ENCODE measurements around the gene LRCH4. TPM values are rescaled to one million over a fixed set of nuclear protein-coding genes. Genes with fewer than 3 reads are reported as not detected.

Gene LRCH4
- total and polyA plus RNA-seq, 2 of the 13 experiments (the other 11 are each of a cell fraction or from before 2014, with no cell fraction given) = 7.0 to 9.3 TPM

DNA sequence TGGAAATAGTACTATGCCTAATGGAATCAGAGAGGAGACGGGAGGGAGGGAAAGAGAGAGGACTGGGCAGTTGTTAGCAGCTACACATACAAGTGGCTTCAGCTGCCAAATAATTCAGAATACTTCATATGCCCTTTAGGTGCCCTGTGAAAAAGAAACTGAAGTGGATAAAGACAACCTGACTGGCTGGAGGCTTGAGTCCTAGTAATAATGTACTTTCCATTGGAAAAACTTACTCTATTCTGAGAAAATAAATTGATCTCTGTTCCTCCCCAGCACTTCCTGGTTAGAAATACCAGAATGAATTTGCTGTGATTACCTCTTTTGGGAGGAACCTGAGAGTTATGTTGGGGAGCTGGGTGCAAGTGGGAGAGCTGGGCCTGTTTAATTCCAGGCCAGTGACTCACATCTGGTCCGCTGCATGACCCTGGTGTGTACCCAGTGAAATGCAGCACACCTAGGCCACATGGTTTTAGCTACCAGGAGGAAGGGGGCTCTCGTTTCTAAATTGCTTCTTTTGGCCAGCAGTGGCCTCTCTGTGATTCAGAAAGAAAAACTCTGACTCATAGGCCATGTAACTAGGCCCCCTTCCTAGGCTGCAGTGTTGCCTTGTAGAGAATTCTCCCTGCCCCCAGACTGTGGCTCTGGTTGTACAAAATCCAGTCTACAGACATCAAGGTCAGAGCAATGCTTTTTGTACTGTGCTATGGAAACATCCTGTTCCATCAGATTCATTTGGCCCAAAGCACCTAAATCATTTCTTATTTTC is 40.4 kb downstream of the LRCH4 start (continued):
- TF ChIP-seq, protein P1, sequence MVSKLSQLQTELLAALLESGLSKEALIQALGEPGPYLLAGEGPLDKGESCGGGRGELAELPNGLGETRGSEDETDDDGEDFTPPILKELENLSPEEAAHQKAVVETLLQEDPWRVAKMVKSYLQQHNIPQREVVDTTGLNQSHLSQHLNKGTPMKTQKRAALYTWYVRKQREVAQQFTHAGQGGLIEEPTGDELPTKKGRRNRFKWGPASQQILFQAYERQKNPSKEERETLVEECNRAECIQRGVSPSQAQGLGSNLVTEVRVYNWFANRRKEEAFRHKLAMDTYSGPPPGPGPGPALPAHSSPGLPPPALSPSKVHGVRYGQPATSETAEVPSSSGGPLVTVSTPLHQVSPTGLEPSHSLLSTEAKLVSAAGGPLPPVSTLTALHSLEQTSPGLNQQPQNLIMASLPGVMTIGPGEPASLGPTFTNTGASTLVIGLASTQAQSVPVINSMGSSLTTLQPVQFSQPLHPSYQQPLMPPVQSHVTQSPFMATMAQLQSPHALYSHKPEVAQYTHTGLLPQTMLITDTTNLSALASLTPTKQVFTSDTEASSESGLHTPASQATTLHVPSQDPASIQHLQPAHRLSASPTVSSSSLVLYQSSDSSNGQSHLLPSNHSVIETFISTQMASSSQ (IDR thresholded peaks at IDR 0.05; ENCODE audit: low read depth) = no peak
- TF ChIP-seq, protein P1 (CRISPR knock-in tag; IDR thresholded peaks at IDR 0.05; ENCODE audit: borderline replicate concordance) = no peak
- TF ChIP-seq, protein P2, sequence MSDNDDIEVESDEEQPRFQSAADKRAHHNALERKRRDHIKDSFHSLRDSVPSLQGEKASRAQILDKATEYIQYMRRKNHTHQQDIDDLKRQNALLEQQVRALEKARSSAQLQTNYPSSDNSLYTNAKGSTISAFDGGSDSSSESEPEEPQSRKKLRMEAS (IDR thresholded peaks at IDR 0.05) = no peak
- TF ChIP-seq, protein P3, sequence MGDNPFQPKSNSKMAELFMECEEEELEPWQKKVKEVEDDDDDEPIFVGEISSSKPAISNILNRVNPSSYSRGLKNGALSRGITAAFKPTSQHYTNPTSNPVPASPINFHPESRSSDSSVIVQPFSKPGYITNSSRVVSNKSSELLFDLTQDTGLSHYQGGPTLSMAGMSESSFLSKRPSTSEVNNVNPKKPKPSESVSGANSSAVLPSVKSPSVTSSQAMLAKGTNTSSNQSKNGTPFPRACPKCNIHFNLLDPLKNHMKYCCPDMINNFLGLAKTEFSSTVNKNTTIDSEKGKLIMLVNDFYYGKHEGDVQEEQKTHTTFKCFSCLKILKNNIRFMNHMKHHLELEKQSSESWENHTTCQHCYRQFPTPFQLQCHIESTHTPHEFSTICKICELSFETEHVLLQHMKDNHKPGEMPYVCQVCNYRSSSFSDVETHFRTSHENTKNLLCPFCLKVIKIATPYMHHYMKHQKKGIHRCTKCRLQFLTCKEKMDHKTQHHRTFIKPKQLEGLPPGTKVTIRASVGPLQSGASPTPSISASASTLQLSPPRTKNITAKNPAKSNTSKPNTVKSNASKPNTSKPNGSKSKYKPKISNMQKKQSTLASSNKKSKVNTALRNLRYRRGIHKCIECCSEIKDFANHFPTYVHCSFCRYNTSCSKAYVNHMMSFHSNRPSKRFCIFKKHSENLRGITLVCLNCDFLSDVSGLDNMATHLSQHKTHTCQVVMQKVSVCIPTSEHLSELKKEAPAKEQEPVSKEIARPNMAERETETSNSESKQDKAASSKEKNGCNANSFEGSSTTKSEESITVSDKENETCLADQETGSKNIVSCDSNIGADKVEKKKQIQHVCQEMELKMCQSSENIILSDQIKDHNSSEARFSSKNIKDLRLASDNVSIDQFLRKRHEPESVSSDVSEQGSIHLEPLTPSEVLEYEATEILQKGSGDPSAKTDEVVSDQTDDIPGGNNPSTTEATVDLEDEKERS (CRISPR knock-in tag; IDR thresholded peaks at IDR 0.05) = no peak
- no peak for TF ChIP-seq YY1 (IDR thresholded peaks at IDR 0.05; ENCODE audit: insufficient read depth, insufficient replicate concordance, low read depth, low read length)
- no peak for TF ChIP-seq ZBTB1 (CRISPR knock-in tag; IDR thresholded peaks at IDR 0.05; ENCODE audit: borderline replicate concordance)
- TF ChIP-seq ZNF317 (CRISPR knock-in tag; IDR thresholded peaks at IDR 0.05) = no peak; the same call in 1 of the 2 replicates
- TF ChIP-seq, protein P4, sequence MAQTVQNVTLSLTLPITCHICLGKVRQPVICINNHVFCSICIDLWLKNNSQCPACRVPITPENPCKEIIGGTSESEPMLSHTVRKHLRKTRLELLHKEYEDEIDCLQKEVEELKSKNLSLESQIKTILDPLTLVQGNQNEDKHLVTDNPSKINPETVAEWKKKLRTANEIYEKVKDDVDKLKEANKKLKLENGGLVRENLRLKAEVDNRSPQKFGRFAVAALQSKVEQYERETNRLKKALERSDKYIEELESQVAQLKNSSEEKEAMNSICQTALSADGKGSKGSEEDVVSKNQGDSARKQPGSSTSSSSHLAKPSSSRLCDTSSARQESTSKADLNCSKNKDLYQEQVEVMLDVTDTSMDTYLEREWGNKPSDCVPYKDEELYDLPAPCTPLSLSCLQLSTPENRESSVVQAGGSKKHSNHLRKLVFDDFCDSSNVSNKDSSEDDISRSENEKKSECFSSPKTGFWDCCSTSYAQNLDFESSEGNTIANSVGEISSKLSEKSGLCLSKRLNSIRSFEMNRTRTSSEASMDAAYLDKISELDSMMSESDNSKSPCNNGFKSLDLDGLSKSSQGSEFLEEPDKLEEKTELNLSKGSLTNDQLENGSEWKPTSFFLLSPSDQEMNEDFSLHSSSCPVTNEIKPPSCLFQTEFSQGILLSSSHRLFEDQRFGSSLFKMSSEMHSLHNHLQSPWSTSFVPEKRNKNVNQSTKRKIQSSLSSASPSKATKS (CRISPR knock-in tag; IDR thresholded peaks at IDR 0.05) = no peak
- no peak for TF ChIP-seq HDAC6 (IDR thresholded peaks at IDR 0.05; ENCODE audit: low read depth, low read length)
- no peak for TF ChIP-seq NPAS2 (CRISPR knock-in tag; IDR thresholded peaks at IDR 0.05; ENCODE audit: borderline replicate concordance)
- TF ChIP-seq, protein P5, sequence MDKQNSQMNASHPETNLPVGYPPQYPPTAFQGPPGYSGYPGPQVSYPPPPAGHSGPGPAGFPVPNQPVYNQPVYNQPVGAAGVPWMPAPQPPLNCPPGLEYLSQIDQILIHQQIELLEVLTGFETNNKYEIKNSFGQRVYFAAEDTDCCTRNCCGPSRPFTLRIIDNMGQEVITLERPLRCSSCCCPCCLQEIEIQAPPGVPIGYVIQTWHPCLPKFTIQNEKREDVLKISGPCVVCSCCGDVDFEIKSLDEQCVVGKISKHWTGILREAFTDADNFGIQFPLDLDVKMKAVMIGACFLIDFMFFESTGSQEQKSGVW (CRISPR knock-in tag; IDR thresholded peaks at IDR 0.05; ENCODE audit: borderline replicate concordance) = no peak
- no peak for TF ChIP-seq GTF2F1 (IDR thresholded peaks at IDR 0.05; ENCODE audit: low read length)
- no peak for TF ChIP-seq NFKB2 (CRISPR knock-in tag; IDR thresholded peaks at IDR 0.05; ENCODE audit: borderline replicate concordance)
- 0 out of 2 replicates have a peak, but pooled peaks have one; percentile 27 for TF ChIP-seq ZC3H13 (CRISPR knock-in tag; IDR thresholded peaks at IDR 0.05)
- peak; percentile 48; the same call in 1 of the 2 replicates for TF ChIP-seq KAT7 (CRISPR knock-in tag; IDR thresholded peaks at IDR 0.05; ENCODE audit: borderline replicate concordance)
- TF ChIP-seq, protein P6, sequence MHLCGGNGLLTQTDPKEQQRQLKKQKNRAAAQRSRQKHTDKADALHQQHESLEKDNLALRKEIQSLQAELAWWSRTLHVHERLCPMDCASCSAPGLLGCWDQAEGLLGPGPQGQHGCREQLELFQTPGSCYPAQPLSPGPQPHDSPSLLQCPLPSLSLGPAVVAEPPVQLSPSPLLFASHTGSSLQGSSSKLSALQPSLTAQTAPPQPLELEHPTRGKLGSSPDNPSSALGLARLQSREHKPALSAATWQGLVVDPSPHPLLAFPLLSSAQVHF (CRISPR knock-in tag; IDR thresholded peaks at IDR 0.05) = 0 out of 2 replicates have a peak, but pooled peaks have one; percentile 11
- TF ChIP-seq MATR3 (CRISPR knock-in tag; IDR thresholded peaks at IDR 0.05) = no peak

All from HepG2 (cell line).